Stimulated activated naive CD8-positive, alpha-beta T cell treated with anti-CD3 and anti-CD28 coated beads, Interleukin-15, amount 100 ng/mL, for 72 hours (primary cell): ENCODE results near the gene DNAJB13.
"Not testable (repeated sequence)": the region's sequence is repeated elsewhere in the genome, so short reads cannot be mapped to it uniquely, and the experiment has no call there.

ENCODE experiments used
- ATAC-seq: fragments of 150-1000 bp; cut with Tn5 transposase; 2 replicates; pipeline ENCODE4 v1.10.0; 2021; ENCODE audit warnings: mild to moderate bottlenecking, moderate library complexity
- DNase-seq, 2 donors: peaks; one replicate each; pipeline ENCODE4 v3.0.0; 2021 to 2022
- H3K27ac Mint-ChIP-seq, 2 donors: one replicate each; pipeline ENCODE4 v1.8.0; 2022; ENCODE audit warnings: mild to moderate bottlenecking in 2 of 2, mixed read lengths in 2 of 2, moderate library complexity in 2 of 2
- H3K27me3 Mint-ChIP-seq: one replicate; pipeline ENCODE4 v1.8.0; 2022; ENCODE audit warnings: mixed read lengths
- H3K4me1 Mint-ChIP-seq: one replicate; pipeline ENCODE4 v1.8.0; 2022; ENCODE audit warnings: mild to moderate bottlenecking, mixed read lengths
- H3K4me3 Mint-ChIP-seq, 2 donors: one replicate each; pipeline ENCODE4 v1.8.0; 2022; ENCODE audit warnings: mild to moderate bottlenecking in 2 of 2, mixed read lengths in 2 of 2, moderate library complexity in 1 of 2
- H3K9me3 Mint-ChIP-seq, 2 donors: one replicate each; pipeline ENCODE4 v1.8.0; 2022; ENCODE audit warnings: mixed read lengths in 2 of 2

DNAJB13 gene

GRCh38 chr11:73981051-73981805 lies 30.4 kb downstream of the DNAJB13 start:
- ATAC-seq (no peak), DNase-seq (no peak)
- H3K4me1 Mint-ChIP-seq, result peaks cover 77% of the 10 kb centered on the region
- peak overlapping the region; percentile 95 to 96 for H3K4me3 Mint-ChIP-seq
- peak overlapping the region; percentile 98 to 99 for H3K27ac Mint-ChIP-seq
- H3K9me3 Mint-ChIP-seq, result no peaks in the 10 kb centered on the region
- no peaks in the 10 kb centered on the region for H3K27me3 Mint-ChIP-seq

DNA sequence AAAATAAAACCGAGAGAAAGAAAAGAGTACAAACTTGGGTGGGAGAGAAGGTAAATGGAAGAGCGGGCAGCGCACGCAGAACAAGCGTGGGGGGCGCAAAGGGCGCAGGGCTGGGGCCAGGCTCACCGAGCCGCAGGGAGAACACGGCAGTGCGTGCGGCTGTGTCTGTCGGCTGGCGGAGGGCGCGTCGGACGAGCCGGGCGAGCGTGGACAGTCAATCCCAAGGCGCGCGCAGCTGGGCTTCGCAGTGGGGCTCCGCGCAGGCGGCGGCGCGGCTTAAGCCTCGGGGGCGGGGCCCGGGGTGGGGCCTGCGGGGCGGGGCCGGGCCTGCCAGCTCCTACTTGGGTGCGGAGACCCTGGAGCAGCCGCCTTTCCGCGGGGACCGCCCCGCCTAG lies 31.8 kb downstream of the DNAJB13 start, which contains the start of gene UCP2:
UCP2 (minus strand) TSS at position 249 of the 395 bp plus-strand sequence. CDS start 4,465 bp downstream, outside the sequence.
- Mint-ChIP-seq H3K4me1 (peaks cover 63% of the 10 kb centered on the region), H3K4me3 (peak within 1 kb of the TSS; percentile 95 to 96), H3K9me3 (no peaks in the 10 kb centered on the region), H3K27ac (peak within 1 kb of the TSS; percentile 98 to 99), H3K27me3 (no peaks in the 10 kb centered on the region)
- ATAC-seq (peak; percentile 80), DNase-seq (peak; percentile 83 to 85)

DNA sequence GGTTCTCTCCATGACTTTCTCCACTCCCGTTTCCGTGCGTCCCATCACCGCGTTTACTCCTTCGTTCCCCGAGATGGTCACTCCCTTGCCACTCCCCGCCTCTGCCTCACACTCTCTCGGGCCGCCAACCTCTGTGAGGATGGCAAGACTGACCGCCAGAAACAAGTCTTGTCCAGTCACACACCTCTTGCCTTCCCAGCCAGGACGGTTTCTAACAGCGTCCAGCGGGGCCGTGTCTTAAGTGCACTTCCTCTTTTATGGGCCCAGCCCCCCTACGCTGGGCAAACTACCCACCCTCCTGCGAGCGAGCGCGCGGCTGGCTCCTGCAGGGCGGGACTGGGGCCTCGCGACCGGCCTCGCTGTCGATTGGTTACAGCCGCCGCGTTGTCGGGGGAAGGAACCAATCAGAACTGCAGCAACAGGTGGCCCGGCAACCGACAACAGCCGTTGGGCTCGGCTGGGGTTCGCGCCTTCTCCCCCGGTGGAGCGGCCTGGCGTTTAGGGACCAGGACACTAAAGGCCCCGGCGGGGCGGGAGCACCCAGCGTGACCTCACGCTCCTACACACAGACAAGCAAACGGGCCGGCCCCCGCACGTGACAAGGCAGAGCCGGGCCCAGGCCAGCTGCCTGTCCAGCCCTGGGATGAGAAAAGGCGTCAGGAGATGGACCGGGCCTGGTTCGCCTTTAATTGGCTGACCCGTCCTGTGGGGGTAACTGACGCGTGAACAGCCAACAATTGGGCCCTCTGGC lies 32.3 kb downstream of the DNAJB13 start:
- Mint-ChIP-seq H3K4me1 (peaks cover 57% of the 10 kb centered on the region), H3K4me3 (peak overlapping the region; percentile 95 to 96), H3K27ac (peak overlapping the region; percentile 97 to 98), H3K27me3 (no peaks in the 10 kb centered on the region), H3K9me3 (no peaks in the 10 kb centered on the region)
- ATAC-seq, result peak; percentile 88
- DNase-seq, result peak; percentile 92 to 96

DNA sequence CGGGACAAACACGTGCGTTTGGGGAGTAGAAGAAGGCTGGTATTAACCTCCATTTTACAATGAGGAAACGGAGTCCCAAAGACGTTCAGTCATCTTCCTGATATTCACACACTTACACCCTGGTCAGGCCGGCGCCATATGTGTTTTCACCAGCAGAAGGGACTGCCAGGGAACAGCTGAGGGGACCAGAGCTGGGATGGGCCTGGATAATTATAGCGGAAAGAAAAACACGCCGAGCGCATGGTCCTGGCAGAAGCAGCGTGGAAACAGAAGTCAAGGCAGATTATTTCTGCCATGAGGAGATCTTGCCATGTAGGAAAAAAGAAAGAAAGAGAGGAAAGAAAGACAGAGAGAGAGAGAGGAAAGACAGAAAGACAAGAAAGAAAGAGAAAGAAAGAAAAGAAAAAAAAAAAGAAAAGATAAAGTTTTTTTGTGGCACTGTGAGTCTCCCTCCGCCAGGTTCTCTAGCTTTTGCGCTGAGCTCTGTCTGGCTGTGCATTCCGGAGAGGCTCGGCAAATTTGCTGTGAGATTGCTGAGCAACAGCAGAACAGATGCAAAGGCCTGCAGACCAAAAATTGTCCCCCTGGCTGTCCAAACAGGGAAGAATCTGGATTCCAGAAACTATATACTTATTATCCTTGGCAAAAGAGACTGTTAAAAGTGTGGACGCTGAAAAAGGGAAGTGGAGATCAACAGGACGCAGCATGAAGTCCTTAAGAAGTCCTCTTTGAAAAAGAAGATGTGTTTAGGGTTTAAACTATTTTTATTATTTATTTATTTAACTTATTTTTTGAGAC lies 33.1 kb downstream of the DNAJB13 start:
- peak overlapping the region; percentile 95 to 96 for H3K4me3 Mint-ChIP-seq
- DNase-seq (no peak), ATAC-seq (no peak)
- peaks cover 50% of the 10 kb centered on the region for H3K4me1 Mint-ChIP-seq
- no peaks in the 10 kb centered on the region for H3K9me3 Mint-ChIP-seq
- H3K27ac Mint-ChIP-seq, result peak overlapping the region; percentile 97 to 98
- H3K27me3 Mint-ChIP-seq, result no peaks in the 10 kb centered on the region

DNA sequence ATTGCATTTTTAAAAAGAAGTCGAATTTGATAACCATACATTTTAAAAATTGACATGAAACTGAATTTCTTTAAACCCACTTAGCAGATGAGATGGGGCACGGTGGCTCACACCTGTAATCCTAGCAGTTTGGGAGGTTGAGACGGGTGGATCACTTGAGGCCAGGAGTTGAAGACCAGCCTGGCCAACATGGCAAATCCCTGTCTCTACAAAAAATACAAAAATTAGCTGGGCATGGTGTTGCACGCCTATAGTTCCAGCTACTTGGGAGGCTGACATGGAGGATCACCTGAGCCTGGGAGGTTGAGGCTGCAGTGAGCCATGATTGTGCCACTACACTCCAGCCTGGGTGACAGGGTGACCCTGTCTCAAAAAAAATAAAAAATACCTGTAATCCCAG lies 34.8 kb downstream of the DNAJB13 start:
- not testable (repeated sequence) for DNase-seq, H3K27me3 Mint-ChIP-seq, H3K9me3 Mint-ChIP-seq, H3K27ac Mint-ChIP-seq, ATAC-seq
- Mint-ChIP-seq H3K4me1 (peaks cover 34% of the 10 kb centered on the region), H3K4me3 (peak overlapping the region; percentile 14)

GRCh38 chr11:73988227-73988626 lies 37.4 kb downstream of the DNAJB13 start:
- Mint-ChIP-seq H3K27ac (no peak overlapping the region), H3K4me1 (peaks cover 53% of the 10 kb centered on the region), H3K4me3 (no peak overlapping the region), H3K27me3 (no peaks in the 10 kb centered on the region), H3K9me3 (no peaks in the 10 kb centered on the region)
- no peak for ATAC-seq
- no peak for DNase-seq

- Mint-ChIP-seq H3K9me3 (no peaks in the 10 kb centered on the region), H3K4me3 (no peak overlapping the region), H3K27ac (no peak overlapping the region), H3K4me1 (peaks cover 52% of the 10 kb centered on the region), H3K27me3 (no peaks in the 10 kb centered on the region)
- no peak for ATAC-seq
- no peak for DNase-seq
Observed at GRCh38 chr11:73989156-73989555, 38.3 kb downstream of the DNAJB13 start.

DNA sequence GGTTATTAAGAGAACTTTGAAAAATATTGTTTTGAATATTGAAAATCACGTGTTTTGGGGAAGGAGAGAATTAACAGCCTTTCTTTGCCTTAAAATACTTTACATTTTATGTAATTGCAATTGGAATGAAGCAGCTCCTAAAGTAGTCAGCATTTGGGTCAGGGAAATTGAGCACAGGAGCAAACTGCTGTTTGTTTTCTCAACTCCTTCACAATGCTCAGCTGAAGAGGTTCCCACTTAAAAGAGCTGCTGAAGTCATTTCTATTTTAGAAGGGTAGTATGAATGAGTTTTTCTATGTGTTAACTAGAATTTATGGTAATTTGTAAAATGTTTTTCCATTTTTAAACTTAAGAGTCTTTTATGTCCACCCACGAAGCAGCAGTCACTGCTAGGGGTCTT lies 39.9 kb downstream of the DNAJB13 start:
- Mint-ChIP-seq H3K4me3 (no peak overlapping the region), H3K27me3 (no peaks in the 10 kb centered on the region), H3K27ac (peak overlapping the region in 1 of 2 donors; percentile 19), H3K4me1 (peaks cover 50% of the 10 kb centered on the region), H3K9me3 (no peaks in the 10 kb centered on the region)
- ATAC-seq, result no peak
- DNase-seq, result no peak

DNA sequence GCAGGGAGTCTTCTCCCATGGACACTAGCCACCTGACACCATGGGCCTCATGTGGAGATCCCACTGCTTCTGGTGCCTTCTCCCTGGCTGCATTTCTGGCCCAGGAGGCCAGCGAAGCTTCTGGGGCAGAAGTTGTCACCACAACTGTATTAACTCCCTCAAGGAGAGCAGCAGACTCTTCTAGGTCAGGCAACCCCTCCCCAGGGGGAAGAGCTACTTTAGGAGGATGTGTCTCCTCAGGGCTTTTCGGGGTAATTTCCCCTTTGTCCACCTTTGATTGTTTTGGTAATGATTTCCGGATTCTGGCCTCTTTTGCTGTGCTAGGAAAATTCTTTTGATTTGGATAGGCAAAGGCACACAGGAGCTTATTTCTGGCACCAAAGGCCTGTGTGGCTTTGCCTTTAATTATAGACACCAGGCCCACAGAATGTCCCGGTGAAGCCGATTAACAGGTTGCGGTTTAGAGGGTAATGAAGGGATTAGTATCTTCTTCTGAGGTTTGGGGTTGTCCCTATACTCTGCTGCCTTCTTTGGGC lies 40.7 kb downstream of the DNAJB13 start:
- H3K9me3 Mint-ChIP-seq, result no peaks in the 10 kb centered on the region
- H3K27me3 Mint-ChIP-seq, result no peaks in the 10 kb centered on the region
- ATAC-seq (no peak), DNase-seq (no peak)
- no peak overlapping the region for H3K4me3 Mint-ChIP-seq
- peak overlapping the region in 1 of 2 donors; percentile 6 for H3K27ac Mint-ChIP-seq
- peaks cover 54% of the 10 kb centered on the region for H3K4me1 Mint-ChIP-seq

DNA sequence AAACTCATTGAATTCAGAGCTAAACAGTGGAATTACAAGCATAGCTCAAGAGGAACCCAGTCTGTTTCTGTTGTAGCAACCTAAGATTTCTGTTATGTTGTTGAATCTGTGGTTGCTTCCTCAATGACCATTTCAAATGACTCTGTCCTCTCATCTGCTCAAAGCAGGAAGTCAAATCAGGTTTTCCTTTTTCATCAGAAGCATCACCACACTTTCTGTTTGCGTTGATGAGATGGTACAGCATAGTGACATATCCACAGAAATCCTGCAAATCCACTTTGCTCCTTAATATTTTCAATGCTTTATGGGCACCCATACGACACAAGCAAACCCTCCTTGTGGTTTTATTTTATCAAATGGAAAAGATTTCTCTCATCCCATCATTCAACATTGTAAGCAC lies 44.4 kb downstream of the DNAJB13 start:
- no peaks in the 10 kb centered on the region for H3K9me3 Mint-ChIP-seq
- peaks cover 90% of the 10 kb centered on the region for H3K4me1 Mint-ChIP-seq
- DNase-seq (no peak), ATAC-seq (peak; percentile 89)
- peak overlapping the region; percentile 97 to 100 for H3K27ac Mint-ChIP-seq
- H3K27me3 Mint-ChIP-seq, result no peaks in the 10 kb centered on the region
- peak overlapping the region; percentile 73 to 90 for H3K4me3 Mint-ChIP-seq

DNA sequence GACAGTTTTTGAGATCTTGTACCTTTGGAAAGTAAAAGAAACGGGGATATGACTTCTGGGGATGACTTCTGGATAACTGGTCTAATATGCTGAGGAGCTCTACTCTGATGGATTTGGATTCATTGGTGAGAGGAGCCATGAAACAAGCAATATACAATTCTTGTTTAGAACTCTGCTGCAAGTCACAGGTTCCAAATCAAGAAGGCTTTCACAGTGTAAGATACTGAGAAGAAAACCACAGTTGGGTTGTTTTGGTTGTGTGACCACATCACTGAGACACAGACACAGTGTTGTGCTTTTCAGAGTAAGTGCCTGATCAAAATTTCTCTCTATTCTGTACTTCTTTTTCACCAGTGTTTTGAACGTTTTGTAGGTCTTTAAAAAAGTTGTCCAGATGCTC lies 44.9 kb downstream of the DNAJB13 start:
- DNase-seq (peak in 1 of 2 donors; percentile 47), ATAC-seq (peak; percentile 88)
- Mint-ChIP-seq H3K4me3 (peak overlapping the region; percentile 73 to 90), H3K27ac (peak overlapping the region; percentile 97 to 100), H3K4me1 (peaks cover 93% of the 10 kb centered on the region), H3K27me3 (no peaks in the 10 kb centered on the region), H3K9me3 (no peaks in the 10 kb centered on the region)

DNA sequence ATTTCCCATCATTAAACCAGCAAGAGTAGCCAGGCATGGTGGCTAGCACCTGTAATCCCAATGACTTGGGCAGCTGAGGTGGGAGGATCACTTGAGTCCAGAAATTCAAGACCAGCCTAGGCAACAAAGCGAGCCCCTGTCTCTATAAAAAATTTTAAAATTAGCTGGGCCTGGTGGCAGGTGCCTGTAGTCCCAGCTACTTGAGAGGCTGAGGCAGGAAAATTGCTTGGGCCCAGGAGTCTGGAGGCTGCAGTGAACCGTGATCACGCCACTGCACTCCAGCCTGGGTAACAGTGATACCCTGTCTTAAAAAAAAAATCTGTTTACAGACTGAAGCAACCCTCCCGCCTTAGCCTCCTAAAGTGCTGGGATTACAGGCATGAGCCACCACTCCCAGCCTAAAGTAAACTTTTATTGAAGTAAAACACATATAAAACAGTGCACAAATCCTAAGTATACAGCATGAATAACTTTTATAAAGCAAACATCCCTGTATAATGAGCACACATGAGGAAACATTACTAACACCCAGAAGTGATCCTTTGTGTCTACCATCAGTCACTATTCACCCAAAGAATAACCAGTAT lies 45.4 kb downstream of the DNAJB13 start:
- H3K27ac Mint-ChIP-seq, result peak overlapping the region; percentile 97 to 100
- DNase-seq, result no peak
- H3K4me1 Mint-ChIP-seq, result peaks cover 93% of the 10 kb centered on the region
- peak overlapping the region; percentile 73 to 90 for H3K4me3 Mint-ChIP-seq
- no peaks in the 10 kb centered on the region for H3K9me3 Mint-ChIP-seq
- ATAC-seq, result peak; percentile 11
- H3K27me3 Mint-ChIP-seq, result no peaks in the 10 kb centered on the region

DNA sequence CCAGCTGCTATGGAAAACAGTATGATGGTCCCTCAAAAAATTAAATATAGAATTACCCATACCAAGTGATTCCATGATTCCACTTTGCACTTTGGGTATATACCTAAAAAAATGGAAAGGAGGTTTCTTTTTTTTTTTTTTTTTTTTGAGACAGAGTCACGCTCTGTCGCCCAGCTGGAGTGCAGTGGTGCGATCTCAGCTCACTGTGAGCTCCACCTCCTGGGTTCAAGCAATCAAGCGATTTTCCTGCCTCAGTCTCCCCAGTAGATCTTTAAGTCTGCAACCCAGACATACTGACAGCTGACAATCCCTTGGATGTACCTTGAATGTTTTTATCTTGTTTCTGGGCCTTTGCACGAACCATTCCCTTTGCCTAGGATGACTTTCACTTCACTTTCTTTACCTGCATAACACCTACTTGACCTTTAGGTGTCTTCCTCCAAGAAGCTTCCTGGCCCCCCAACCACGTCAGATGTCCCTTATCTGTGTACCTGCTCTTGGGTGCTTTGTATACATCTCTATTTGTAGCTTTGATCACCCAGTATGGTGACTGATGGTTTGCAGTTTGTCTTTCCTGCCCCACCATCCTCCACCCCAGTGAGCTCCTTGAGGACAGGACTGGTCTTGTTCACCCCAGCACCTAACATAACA lies 46.4 kb downstream of the DNAJB13 start:
- H3K27ac Mint-ChIP-seq, result peak overlapping the region in 1 of 2 donors; percentile 24
- ATAC-seq, result no peak
- H3K4me3 Mint-ChIP-seq, result peak overlapping the region; percentile 12 to 46

GRCh38 chr11:73998846-73999575 lies 48.2 kb downstream of the DNAJB13 start:
- peaks cover 89% of the 10 kb centered on the region for H3K4me1 Mint-ChIP-seq
- DNase-seq (no peak), ATAC-seq (no peak)
- H3K27ac Mint-ChIP-seq, result peak overlapping the region; percentile 19 to 62
- H3K9me3 Mint-ChIP-seq, result no peaks in the 10 kb centered on the region
- no peaks in the 10 kb centered on the region for H3K27me3 Mint-ChIP-seq
- no peak overlapping the region for H3K4me3 Mint-ChIP-seq

More for the DNA sequence above, 46.4 kb downstream of the DNAJB13 start:
- no peak for DNase-seq
- Mint-ChIP-seq H3K4me1 (peaks cover 90% of the 10 kb centered on the region), H3K9me3 (no peaks in the 10 kb centered on the region), H3K27me3 (no peaks in the 10 kb centered on the region)
